Ammon's horn (tissue), 1 donor: ENCODE measurements around the gene PNLIPRP3.
A peak's percentile ranks its signal among the peaks of the same experiment; 100 is the strongest.
"Not testable (repeated sequence)": the region's sequence is repeated elsewhere in the genome, so short reads cannot be mapped to it uniquely, and the experiment has no call there.

Experiments used
- DNase-seq: peaks from one replicate; pipeline ENCODE4 v3.0.0-alpha.2; 2016; ENCODE audit warnings: low spot score

PNLIPRP3 gene

DNA sequence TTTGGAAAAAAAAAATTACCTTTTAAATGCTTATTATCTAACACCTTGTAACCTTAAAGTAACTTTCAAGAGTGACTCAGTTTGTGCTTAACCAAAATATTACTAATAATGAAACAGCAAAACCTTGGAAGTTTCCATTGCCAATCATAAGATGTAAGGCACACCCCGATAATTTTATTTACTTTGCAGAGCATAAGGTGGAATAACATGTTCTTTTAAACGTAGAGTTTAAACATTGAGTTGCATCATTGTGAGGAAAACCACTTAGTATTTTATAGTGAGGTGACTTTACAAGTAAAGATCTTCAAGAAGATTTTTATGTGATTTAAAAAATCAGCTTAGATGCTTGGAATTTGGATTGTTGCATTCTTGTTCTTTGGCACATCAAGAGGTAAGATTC is at the start of gene PNLIPRP3:
PNLIPRP3 (plus strand) TSS at position 177 of the 400 bp plus-strand sequence; CDS start at position 343, 166 bp downstream.
- no peak for DNase-seq

DNA sequence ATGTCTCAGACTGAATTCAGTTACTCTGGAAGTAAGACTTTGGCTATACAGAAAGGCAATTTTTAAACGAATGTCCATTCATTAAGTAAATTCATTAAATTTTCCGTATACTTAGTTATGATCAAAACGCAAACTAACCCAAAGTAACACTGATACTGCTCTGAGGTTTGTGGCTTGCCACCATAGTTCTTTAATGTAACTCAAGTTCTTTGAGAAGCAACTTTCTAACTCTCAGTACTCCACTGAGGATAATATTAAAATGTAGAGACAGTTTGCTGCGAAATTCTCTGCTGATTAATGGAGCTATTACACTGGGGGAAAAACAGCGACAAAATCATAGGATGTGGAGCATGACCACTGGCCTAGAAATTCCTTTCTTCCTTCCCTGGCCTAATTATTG is 45.4 kb upstream of the PNLIPRP3 start:
- DNase-seq = no peak

- DNase-seq = no peak
Measured at GRCh38 chr10:116385311-116385710, 42.3 kb upstream of the PNLIPRP3 start.

- peak; percentile 25 for DNase-seq
Measured at GRCh38 chr10:116385994-116386809, 41.4 kb upstream of the PNLIPRP3 start.

DNA sequence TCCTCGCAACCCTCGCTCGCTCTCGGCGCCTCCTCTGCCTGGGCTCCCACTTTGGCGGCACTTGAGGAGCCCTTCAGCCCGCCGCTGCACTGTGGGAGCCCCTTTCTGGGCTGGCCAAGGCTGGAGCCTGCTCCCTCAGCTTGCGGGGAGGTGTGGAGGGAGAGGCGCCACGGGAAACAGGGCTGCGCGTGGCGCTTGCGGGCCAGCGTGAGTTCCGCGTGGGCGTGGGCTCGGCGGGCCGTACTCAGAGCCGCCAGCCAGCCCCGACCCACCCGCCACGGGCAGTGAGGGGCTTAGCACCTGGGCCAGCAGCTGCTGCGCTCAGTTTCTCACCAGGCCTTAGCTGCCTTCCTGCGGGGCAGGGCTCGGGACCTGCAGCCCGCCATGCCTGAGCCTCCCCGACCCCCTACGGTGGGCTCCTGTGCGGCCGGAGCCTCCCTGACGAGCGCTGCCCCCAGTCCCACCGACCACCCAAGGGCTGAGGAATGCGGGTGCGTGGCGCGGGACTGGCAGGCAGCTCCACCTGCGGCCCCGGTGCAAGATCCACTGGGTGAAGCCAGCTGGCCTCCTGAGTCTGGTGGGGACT is 34.3 kb upstream of the PNLIPRP3 start:
- not testable (repeated sequence) for DNase-seq

DNA sequence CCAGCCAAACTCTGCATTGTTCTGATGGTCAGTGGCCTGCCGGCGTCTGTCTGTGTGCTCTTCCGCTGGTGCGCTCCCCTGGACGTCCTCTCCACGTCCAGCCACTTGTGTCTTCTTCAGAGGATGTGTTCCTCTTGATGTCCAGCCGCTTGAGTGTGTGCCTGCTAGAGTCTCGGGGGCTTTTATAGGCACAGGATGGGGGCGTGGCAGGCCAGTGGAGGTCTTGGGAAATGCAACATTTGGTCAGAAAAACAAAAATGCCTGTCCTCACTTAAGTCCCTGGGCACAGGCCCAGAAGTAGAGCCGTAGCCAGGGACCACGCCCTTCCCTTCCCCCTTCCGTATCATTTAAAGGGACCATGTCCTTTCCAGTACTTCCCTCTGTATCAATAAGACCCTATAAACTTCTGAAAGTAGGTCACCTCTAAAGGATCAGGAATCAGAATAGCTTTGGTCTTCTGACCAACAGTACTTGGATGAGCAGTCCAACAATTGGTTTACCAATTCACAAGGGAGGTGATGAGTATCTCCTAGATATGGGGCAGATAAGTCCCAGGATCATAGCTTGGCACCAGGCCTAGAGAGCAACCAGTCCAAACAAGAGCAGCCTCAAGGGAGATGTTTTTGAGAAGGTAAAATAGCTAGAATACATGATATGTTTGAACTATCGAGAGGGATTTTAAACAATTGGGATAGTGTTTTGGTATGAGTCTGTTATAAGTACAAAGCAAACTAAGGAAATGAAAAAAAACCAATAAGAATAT is 32.2 kb upstream of the PNLIPRP3 start:
- DNase-seq = no peak

GRCh38 chr10:116398224-116398623 is 29.4 kb upstream of the PNLIPRP3 start:
- no peak for DNase-seq

DNA sequence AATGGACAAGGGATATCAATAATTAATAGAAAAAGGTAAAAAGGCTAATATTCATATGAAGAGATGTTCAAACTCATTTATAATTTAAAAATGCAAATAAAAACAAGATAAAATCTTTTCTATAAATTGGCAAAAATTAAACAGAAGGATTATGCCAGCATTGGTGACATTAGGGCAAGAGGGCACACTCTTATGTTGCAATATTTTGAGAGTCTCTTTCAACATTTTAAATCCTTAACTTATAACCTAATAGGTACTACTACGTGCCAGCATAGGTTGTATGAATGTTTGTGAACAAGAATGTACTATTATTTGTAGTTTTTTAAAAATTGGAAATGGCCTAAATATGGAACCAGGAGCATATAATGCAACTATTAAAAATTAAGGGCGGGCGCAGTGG is 24.8 kb upstream of the PNLIPRP3 start:
- DNase-seq = no peak

DNA sequence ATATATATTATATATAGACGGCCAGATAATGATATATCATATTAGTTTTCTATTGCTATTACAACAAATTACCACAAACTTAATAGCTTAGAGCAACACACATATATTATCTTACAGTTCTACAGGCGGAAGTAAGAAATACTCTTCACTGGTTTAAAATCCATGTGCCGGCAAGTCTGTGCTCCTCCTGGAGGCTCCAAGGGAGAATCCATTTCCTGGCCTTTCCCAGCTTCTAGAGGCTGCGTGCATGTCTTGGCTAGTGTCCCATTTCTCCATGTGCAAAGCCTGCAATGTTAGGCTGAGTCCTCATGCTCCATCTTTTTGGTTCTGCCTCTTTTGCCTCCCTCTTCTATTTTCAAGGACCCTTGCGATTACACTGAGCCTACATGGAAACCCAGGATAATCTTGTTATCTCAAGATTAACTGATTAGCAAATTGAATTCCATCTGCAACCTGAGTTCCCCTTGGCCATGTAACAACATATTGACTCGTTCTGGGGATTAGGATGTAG is 23.9 kb upstream of the PNLIPRP3 start:
- DNase-seq = no peak

GRCh38 chr10:116408719-116409118 is 18.9 kb upstream of the PNLIPRP3 start:
- DNase-seq = peak; percentile 7

- no peak for DNase-seq
Measured at GRCh38 chr10:116410351-116410750, 17.3 kb upstream of the PNLIPRP3 start.

DNA sequence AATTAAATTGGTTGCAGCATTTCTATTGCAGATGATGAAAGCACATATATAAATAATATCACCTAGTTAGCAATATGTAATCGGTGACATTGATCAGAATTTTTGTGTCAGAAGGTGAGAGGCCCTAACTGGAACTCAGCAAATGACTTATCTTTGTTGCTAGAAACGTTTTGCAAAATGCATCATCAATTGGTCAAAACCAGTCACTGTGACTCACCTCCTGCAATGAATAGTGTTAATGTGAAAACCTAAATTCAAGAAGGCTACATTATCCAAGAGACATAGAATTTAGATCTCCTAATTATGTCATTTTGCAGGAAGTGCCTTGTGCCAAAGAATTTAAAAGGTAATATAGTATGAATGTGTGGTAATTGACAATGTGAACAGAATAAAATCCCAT is 9.8 kb upstream of the PNLIPRP3 start:
- DNase-seq = no peak

DNA sequence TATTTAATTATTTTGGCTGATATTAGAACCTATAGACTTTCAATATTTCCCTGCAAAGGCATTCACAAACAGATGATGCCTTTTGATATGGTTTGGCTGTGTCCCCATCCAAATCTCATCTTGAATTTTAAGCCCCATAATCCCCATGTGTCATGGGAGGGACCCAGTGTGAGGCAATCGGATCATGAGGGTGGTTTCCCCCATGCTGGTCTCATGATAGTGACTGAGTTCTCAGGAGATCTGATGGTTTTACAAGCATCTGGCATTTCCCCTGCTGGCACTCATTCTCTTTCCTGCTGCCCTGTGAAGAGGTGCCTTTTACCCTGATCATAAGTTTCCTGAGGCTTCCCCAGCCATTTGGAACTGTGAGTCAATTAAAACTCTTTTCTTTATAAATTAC is 9.3 kb upstream of the PNLIPRP3 start:
- no peak for DNase-seq

DNA sequence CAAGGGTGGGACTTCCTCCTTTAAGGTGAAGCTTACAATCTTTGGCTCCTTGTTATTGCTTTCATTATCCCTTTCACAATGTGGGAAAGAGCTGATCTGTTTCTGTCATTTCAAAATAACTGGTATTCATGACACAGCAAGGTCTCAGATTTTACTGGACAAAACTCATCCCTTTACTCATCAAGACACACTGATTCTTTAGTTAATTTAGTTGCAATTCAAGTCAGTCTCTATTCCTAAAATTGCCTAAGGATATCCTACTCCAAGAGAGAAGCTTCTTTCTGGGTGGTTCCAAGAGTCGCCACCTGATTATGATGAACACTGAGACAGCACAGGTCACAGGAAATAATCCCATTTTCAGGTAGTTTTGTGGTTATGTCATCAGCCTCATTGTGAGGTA is 5.8 kb upstream of the PNLIPRP3 start:
- no peak for DNase-seq

DNA sequence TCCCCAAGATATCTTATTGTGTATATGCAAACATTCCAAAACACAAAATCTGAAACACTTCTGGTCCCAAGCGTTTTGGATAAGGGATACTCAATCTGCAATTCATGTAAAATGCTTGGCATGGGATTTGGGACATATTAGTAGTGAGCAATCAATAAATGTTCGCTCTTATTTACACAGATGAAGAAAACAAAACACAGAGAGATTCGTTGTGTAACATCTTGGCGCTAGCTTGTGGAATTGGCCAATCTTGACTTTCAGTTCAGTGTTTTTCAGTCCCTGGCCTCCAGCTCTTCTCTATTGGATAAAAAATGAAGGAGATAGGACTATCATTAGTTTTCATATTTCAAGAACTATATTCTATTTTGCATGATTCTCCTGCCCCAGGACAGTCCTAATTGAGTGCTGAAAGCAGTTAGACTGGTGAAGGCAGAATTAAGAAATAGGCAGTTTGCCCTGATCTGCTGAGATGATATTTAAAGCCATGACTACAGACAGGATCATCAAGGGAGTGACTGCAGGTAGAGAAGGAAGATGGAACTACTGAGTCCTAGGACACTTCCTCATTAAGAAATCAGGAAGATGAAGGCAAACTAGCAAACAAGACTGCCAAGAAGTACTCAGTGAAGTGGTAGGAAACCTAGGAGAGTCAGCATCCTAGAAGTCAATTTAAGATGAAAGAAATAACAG is 1.8 kb downstream of the PNLIPRP3 start:
- DNase-seq = no peak

- no peak for DNase-seq
Measured at GRCh38 chr10:116430288-116430687, 2.6 kb downstream of the PNLIPRP3 start.

DNA sequence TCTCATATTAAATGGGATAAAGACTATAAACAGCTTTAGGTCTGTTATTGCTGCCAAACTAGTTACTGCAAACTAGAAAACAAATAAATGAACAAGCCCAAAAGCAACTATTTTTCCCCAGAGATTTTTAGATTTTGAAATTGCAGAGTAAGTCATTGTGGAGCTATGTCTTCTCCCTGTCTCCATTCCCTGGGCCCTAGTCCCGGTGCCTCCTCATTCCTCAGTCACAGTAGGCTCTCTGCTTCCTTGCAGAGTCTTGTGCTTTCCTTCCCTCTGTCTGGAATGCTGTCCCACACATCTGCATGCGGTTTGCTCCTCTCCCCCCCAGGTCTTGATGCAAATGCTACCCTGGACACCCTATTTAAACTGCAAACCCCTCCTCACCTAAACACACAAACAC is 4.0 kb downstream of the PNLIPRP3 start:
- DNase-seq = no peak

DNA sequence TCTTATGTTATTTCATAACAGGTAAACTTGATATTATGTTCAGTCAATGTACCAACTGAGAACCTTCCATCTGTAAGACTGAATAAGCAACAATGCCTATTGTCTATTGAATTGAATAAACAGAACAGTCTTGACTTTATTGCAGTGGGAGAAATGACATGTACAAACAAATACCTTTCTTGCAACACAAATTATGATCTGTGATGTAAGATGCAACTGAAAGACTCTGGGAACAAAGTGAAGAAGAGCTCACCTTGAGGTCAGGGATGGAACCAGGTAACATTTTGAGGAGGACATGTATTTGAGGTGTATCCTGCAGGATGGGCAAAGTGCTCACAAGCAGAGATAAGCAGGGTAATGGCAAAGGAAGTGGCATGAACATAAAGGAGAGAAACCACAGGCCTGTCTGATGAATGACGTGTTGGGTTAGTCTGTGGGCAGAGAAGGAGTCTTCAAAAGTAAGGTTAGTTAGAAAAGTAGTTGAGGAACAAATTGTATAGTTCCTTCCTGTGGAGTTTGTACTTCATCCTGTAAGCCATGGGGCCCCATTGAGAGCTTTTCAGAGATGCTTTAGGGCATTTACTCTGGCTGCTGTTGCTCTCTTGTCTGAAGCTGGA is 9.5 kb downstream of the PNLIPRP3 start:
- DNase-seq = no peak

- DNase-seq = no peak
Measured at GRCh38 chr10:116440330-116441030, 12.8 kb downstream of the PNLIPRP3 start.

DNA sequence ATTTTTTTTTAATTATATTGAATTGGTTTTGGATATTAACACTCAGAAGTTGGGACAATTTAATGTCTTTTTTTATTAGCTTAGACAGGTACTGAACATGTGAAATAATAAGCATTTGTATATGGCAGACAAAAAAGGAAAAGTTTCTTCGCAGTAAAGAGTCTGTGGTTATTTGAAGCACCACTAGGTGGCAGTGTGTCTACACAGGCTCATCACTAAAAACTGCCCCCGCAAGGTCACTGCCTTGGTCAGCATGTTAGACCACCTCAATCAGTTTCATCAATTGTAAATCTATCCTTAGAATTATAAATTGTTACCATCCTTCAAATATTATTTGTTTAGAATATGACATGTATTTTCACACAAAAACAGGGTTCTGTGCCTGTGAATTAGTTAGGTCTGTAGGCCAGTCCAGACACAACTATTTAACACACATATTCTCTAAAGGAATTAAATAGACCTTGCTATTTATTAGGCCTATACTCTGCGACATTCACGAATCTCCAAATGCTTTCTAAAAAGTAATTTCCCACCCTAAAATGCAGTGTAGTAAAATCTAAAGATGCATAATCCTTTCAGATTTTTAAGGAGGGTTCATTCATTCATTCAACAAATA is 17.0 kb downstream of the PNLIPRP3 start:
- DNase-seq = peak; percentile 45

- no peak for DNase-seq
Measured at GRCh38 chr10:116450861-116451260, 23.2 kb downstream of the PNLIPRP3 start.
